Gastrocnemius medialis (tissue), 4 donors: ENCODE measurements around the gene FBXO38.

Experiments
- CTCF ChIP-seq, 5 experiments: fragments of 450-650 bp in 3 of 5; fragments of 200-600 bp in 2 of 5; sonication (generic) in 2 of 5; IDR thresholded peaks in 4 of 5; conservative IDR thresholded peaks in 1 of 5; 1 replicate in 4 of 5; 2 replicates in 1 of 5; pipeline ENCODE4 v1.5.1; 2016 to 2019; ENCODE audit warnings: antibody characterized with exemption in 5 of 5, mild to moderate bottlenecking in 3 of 5, moderate library complexity in 3 of 5
- POLR2A ChIP-seq, 2 donors: fragments of 450-650 bp; IDR thresholded peaks; one replicate each; pipeline ENCODE4 v1.6.1; 2017; ENCODE audit warnings: antibody characterized with exemption in 2 of 2, mild to moderate bottlenecking in 2 of 2, moderate library complexity in 2 of 2

DNA sequence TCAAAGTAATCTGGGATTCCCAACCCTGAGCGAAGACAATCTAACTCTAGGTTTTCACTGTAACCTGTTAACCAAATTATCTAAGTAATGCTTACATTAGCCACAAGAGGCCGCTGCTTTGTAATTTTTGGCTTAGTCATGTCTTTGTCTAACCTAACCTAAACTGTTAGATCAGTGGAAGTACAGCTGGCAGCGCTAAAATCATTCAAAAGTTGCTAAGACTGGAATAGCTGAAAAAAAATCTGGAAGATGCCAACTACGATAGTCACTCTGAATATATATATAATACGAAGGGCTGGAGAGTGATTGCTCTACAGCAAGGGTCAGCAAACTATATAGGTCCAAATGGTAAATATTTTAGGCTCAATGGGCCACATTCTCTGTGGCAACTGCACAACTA is 60.2 kb downstream of the FBXO38 start:
- TF ChIP-seq POLR2A (IDR thresholded peaks at IDR 0.05), result no peak
- TF ChIP-seq CTCF (IDR thresholded peaks at IDR 0.05 in 4 of 5, conservative IDR thresholded peaks at IDR 0.05 in 1 of 5), result peak; percentile 57 to 77 (median 72)
